ENCODE results near the gene ARHGAP18. TPM values are rescaled to one million over a fixed set of nuclear protein-coding genes. Genes with fewer than 3 reads are reported as not detected.

Gene ARHGAP18
- total RNA-seq, 2 donors from 2014 or later = 14.3 to 17.7 TPM

GRCh38 chr6:129732542-129732941, 22.6 kb upstream of the ARHGAP18 start:
- Histone ChIP-seq H3K9ac (ENCODE audit: extremely low read depth, low read length, poor library complexity, severe bottlenecking) (no peak overlapping the region), H3K9me3 (ENCODE audit: control insufficient read depth, low read length) (no peaks in the 10 kb centered on the region), H3K27me3 (ENCODE audit: control insufficient read depth, insufficient read depth, low read length, poor library complexity, severe bottlenecking) (no peaks in the 10 kb centered on the region), H3K4me3 (ENCODE audit: low read length) (no peak overlapping the region), H3K4me1 (ENCODE audit: control insufficient read depth, insufficient read depth, low read length) (no peaks in the 10 kb centered on the region), H3K27ac (ENCODE audit: low read depth, low read length) (no peak overlapping the region), H3K36me3 (ENCODE audit: control insufficient read depth, insufficient read depth, low read length) (no peaks in the 10 kb centered on the region)
- Mint-ChIP-seq H3K4me1 (peaks cover 38% of the 10 kb centered on the region), H3K9me3 (no peaks in the 10 kb centered on the region), H3K36me3 (ENCODE audit: low read depth) (peaks cover 3% of the 10 kb centered on the region), H3K27ac (peak overlapping the region; percentile 76), H3K27me3 (ENCODE audit: insufficient read depth) (no peaks in the 10 kb centered on the region), H3K4me3 (no peak overlapping the region)
- TF ChIP-seq CTCF (conservative IDR thresholded peaks at IDR 0.05) = no peak
- 97 to 100% methylated on average over 2 to 3 of the region's 4 CpGs for WGBS, 2 experiments (ENCODE audit: insufficient coverage in 1 of 2, insufficient read length in 1 of 2)
- no peak for DNase-seq

- Mint-ChIP-seq H3K27me3 (ENCODE audit: insufficient read depth) (no peaks in the 10 kb centered on the region), H3K9me3 (no peaks in the 10 kb centered on the region), H3K4me3 (no peak overlapping the region), H3K36me3 (ENCODE audit: low read depth) (peaks cover 3% of the 10 kb centered on the region), H3K27ac (peak overlapping the region; percentile 76), H3K4me1 (peaks cover 41% of the 10 kb centered on the region)
- Histone ChIP-seq H3K4me1 (ENCODE audit: control insufficient read depth, insufficient read depth, low read length) (no peaks in the 10 kb centered on the region), H3K27me3 (ENCODE audit: control insufficient read depth, insufficient read depth, low read length, poor library complexity, severe bottlenecking) (no peaks in the 10 kb centered on the region), H3K9ac (ENCODE audit: extremely low read depth, low read length, poor library complexity, severe bottlenecking) (no peak overlapping the region), H3K36me3 (ENCODE audit: control insufficient read depth, insufficient read depth, low read length) (no peaks in the 10 kb centered on the region), H3K4me3 (ENCODE audit: low read length) (peak overlapping the region; percentile 28), H3K9me3 (ENCODE audit: control insufficient read depth, low read length) (no peaks in the 10 kb centered on the region), H3K27ac (ENCODE audit: low read depth, low read length) (no peak overlapping the region)
- DNase-seq = peak; percentile 45
- no peak for TF ChIP-seq CTCF (conservative IDR thresholded peaks at IDR 0.05)
- 77% methylated on average over 2 of the region's 2 CpGs; no CpG with 5 or more reads in 1 of the 2 experiments for WGBS, 2 experiments (ENCODE audit: insufficient coverage in 1 of 2, insufficient read length in 1 of 2)
These were observed 22.1 kb upstream of the ARHGAP18 start for GRCh38 chr6:129732034-129732433.

- Mint-ChIP-seq H3K9me3 (no peaks in the 10 kb centered on the region), H3K36me3 (ENCODE audit: low read depth) (peaks cover 3% of the 10 kb centered on the region), H3K4me1 (peaks cover 40% of the 10 kb centered on the region), H3K27ac (peak overlapping the region; percentile 76), H3K27me3 (ENCODE audit: insufficient read depth) (no peaks in the 10 kb centered on the region), H3K4me3 (peak overlapping the region; percentile 21)
- no peak overlapping the region for H3K9ac ChIP-seq (ENCODE audit: extremely low read depth, low read length, poor library complexity, severe bottlenecking)
- no peaks in the 10 kb centered on the region for H3K4me1 ChIP-seq (ENCODE audit: control insufficient read depth, insufficient read depth, low read length)
- peak; percentile 62 for DNase-seq
- no peak overlapping the region for H3K27ac ChIP-seq (ENCODE audit: low read depth, low read length)
- peak overlapping the region; percentile 35 for H3K4me3 ChIP-seq (ENCODE audit: low read length)
- H3K36me3 ChIP-seq (ENCODE audit: control insufficient read depth, insufficient read depth, low read length) = no peaks in the 10 kb centered on the region
- 43% methylated on average over 4 of the region's 4 CpGs; no CpG with 5 or more reads in 1 of the 2 experiments for WGBS, 2 experiments (ENCODE audit: insufficient coverage in 1 of 2, insufficient read length in 1 of 2)
- TF ChIP-seq CTCF (conservative IDR thresholded peaks at IDR 0.05) = no peak
- H3K27me3 ChIP-seq (ENCODE audit: control insufficient read depth, insufficient read depth, low read length, poor library complexity, severe bottlenecking) = no peaks in the 10 kb centered on the region
- no peaks in the 10 kb centered on the region for H3K9me3 ChIP-seq (ENCODE audit: control insufficient read depth, low read length)
These were observed 21.5 kb upstream of the ARHGAP18 start for GRCh38 chr6:129731428-129731827.

All from endodermal cell (in vitro differentiated cells).